Hematopoietic multipotent progenitor cell treated with erythropoietin and hydrocortisone succinate and interleukin-3 and kit ligand, for 6 days (in vitro differentiated cells): ENCODE data around the gene GRAP.
"Not testable (repeated sequence)": the region's sequence is repeated elsewhere in the genome, so short reads cannot be mapped to it uniquely, and the experiment has no call there.

Experiments used
- DNase-seq: peaks from one replicate; pipeline ENCODE4 v3.0.0-alpha.2; 2015

The GRAP gene

GRCh38 chr17:19046782-19047375 is at the start of gene GRAP:
Gene GRAP (minus strand): TSS chr17:19046957. CDS start chr17:19046926, 31 bp downstream.
- DNase-seq = not testable (repeated sequence)

GRCh38 chr17:19093684-19094438 is 47.1 kb upstream of the GRAP start:
- DNase-seq = not testable (repeated sequence)

- not testable (repeated sequence) for DNase-seq
Measured at GRCh38 chr17:19092737-19093683, 46.3 kb upstream of the GRAP start.

GRCh38 chr17:19090058-19090772 is 43.5 kb upstream of the GRAP start:
- DNase-seq = not testable (repeated sequence)

- DNase-seq = not testable (repeated sequence)
Measured at GRCh38 chr17:19088804-19089685, 42.3 kb upstream of the GRAP start.

DNA sequence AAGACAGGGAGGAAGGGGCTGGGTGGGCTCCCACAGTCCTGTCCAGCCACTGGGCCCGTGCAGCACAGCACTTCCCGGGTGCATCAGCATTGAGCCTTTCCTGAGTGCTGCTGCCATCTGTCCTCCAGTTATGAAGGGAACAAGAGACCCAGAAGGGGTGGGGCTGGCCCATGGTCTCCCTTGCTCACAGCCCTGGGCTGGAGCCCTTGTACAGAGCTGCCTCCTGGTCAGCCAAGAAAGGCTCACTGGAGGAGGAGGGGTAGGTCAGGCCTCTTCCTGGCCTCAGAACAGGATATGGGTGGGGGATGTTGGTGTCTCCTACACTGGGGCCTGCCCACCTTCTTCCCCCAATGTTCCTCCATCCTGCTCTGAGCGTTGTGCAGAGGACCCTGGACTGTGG is 30.6 kb upstream of the GRAP start:
- not testable (repeated sequence) for DNase-seq

GRCh38 chr17:19076398-19077192 is 29.8 kb upstream of the GRAP start:
- DNase-seq = not testable (repeated sequence)

DNA sequence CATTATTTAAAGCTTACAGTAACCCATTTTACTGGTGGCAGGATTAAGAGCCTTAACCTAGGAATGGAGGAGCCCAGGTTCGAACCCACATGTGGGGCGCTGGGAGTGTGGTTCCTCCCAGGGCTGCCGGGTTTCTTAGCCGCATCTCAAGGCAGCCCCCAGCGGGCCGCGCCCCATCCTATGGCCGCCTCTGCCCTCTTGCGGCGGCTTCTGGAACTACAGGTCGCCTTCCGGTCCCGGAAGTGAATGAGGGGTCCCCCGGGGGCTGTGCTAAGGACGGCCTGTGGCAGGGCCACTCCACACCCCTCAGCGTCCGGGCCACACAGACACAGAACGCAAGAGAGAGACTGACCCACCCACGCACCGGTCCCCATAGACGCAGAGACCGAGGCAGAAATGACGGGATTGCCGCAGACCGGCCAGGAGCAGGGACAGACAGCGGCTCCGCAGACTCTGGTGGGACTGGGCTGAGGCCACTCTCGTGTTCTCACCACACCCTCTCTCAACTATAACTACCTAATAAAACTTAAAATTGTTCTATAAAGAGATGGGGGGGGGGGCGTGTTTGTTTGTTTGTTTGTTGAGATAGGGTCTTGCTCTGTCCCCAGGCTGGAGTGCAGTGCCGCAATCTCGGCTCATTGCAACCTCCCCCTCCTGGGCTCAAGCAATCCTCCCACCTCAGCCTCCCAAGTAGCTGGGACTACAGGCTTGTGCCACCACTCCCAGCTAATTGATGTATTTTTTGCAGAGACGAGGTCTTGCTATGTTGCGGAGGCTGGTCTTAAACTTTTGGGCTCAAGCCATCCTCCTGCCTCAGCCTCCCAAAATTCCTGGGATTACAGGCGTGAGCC is 23.8 kb upstream of the GRAP start:
- not testable (repeated sequence) for DNase-seq

DNA sequence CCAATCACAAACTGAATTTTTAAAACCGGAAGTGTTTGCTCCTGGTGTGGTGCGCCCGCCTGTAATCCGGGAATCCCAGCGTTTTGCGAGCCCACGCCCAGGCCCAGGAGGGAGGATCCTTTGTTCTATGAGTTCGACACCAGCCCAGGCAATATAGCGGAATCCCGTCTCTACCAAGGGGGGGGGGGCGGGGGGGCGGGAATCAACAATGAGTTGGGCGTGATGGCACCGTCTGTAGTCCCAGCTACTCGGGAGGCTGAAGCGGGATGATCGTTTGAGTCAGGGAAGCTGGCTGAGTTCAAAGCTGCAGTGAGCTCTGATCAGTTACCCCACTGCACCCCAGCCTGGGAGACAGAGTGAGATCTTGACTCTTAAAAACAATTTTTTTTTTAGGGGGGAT is 17.6 kb upstream of the GRAP start:
- DNase-seq = peak; percentile 0

GRCh38 chr17:19063326-19063956 is 16.7 kb upstream of the GRAP start:
- not testable (repeated sequence) for DNase-seq

GRCh38 chr17:19062718-19063325 is 16.1 kb upstream of the GRAP start:
- not testable (repeated sequence) for DNase-seq

DNA sequence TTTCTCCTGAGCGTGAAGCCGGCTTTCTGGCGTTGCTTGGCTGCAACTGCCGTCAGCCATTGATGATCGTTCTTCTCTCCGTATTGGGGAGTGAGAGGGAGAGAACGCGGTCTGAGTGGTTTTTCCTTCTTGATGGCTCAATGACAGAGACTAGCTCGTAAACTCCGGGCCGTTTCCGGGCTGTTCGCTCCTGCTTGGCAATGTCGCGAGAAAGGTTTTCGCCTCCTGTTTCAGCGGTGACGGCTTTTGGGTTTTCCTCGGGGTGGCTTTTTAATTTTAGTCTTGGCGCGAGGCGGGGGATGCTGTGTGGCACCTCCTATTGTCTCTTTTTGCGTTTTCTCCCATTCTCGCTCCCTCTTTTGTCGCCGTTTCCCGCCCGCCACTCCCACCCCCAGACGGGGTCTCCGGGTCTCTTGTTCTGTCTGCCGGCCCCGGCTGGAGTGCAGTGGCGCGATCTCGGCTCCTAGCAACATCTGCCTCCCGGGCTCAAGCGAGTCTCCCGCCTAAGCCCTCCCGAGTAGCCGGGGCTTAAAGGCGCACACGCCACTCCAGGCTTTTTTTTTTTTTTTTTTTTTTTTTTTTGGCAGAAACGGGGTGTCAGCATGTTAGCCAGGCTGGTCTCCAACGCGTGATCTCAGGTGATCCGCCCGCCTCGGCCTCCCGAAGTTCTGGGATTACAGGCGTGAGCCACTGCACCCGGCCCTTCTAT is 15.4 kb upstream of the GRAP start:
- DNase-seq = not testable (repeated sequence)

DNA sequence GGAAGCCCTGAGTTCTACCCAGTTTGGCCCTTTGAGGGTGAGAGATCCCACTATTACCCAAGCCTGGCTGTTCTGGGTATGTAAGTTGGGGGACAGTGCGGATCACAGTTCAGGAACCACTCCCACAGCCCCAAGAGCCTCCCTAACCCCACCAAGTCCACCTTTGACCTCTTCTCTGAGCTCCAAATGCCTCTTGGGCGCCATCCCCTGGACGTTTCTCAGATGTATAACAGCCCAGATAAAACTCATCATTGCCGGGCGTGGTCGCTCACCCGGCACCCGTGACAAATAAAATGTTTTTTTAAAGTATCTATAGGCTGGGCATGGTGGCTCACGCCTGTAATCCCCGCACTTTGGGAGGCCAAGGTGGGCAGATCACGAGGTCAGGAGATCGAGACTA is 8.7 kb upstream of the GRAP start:
- DNase-seq = not testable (repeated sequence)

DNA sequence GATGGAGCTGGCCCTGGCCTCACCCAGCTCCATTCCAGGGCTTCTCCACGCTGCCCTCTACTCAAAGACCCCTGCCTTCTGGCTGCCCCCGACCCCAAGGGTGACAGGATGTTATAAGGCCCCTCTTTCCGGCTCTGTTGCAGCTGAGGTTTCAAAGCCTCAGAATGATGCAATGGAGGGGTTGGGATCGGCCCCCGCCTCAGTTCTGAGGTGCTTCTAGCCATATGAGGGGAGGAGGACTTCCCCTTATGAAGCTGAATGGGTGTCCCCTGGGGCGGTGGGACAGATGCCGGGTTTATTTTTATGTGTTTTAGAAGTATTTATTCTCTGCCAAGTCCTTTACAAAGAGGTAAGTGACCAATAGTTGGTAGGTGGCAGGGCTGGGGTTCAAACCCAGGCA is 2.1 kb upstream of the GRAP start:
- not testable (repeated sequence) for DNase-seq

DNA sequence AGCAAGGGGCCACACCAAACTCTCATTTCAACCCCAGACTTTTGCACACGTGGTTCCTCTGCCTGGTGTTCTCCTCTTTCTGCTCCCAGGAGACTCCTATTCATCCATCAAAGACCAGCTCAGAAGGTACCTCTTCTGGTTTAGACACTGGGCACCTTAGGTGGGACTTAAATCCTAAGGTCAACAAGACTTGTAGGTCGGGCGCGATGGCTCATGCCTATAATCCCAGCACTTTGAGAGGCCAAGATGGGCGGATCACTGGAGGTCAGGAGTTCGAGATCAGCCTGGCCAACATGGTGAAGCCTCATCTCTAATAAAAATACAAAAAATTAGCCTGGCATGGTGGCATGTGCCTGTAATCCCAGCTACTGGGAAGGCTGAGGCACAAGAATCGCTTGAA is 753 bp upstream of the GRAP start:
- not testable (repeated sequence) for DNase-seq

- DNase-seq = not testable (repeated sequence)
Measured at GRCh38 chr17:19044643-19045042, 2.1 kb downstream of the GRAP start.

DNA sequence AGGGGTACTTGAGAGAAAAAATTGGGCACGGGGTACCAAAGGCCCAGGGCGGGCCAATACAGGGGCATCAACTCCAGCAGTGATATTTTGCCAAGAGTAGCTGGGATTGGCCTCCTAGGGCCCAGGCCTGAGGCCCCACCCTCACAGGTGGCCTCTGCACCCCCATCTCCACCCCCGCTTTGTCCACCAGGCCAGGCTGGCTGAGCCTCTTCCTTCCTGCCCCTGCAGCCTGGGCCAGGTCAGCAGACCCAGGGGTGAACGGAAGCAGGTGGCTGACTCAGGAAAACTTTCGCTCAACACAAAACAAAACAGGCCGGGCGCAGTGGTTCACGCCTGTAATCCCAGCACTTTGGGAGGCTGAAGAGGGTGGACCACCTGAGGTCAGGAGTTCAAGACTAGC is 3.7 kb downstream of the GRAP start:
- not testable (repeated sequence) for DNase-seq

GRCh38 chr17:19042369-19042768 is 4.4 kb downstream of the GRAP start:
- not testable (repeated sequence) for DNase-seq
